ENCODE data around the gene FBXW2.

DNA sequence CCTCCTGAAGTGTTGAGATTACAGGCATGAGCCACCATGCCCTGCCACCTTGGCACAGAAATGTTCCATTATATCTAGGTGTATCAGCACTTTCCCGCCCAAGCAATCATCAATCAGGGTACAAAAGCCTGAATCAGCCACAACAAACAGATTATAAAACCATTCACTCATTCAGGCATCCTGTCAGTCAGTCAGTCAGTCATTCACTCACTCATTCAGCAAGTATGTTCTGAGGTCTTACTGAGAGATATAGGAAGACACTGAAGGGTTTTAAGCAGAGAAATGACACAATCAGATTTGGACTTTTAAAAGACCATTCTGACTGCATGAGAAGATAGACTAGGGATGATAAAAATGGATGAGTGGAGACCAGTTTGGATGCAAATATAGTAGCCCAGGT lies 36.4 kb upstream of the FBXW2 start:
- TF ChIP-seq, protein P1, sequence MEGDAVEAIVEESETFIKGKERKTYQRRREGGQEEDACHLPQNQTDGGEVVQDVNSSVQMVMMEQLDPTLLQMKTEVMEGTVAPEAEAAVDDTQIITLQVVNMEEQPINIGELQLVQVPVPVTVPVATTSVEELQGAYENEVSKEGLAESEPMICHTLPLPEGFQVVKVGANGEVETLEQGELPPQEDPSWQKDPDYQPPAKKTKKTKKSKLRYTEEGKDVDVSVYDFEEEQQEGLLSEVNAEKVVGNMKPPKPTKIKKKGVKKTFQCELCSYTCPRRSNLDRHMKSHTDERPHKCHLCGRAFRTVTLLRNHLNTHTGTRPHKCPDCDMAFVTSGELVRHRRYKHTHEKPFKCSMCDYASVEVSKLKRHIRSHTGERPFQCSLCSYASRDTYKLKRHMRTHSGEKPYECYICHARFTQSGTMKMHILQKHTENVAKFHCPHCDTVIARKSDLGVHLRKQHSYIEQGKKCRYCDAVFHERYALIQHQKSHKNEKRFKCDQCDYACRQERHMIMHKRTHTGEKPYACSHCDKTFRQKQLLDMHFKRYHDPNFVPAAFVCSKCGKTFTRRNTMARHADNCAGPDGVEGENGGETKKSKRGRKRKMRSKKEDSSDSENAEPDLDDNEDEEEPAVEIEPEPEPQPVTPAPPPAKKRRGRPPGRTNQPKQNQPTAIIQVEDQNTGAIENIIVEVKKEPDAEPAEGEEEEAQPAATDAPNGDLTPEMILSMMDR (conservative IDR thresholded peaks at IDR 0.05; ENCODE audit: low read length): no peak
- no peak for TF ChIP-seq EZH2phosphoT487 (IDR thresholded peaks at IDR 0.05; ENCODE audit: borderline replicate concordance)

Measured in Loucy (cell line).